DMS114 treated with DMSO at 0.1 percent for 48 hours (cell line): ENCODE results near the gene SSBP3.
"Not testable (repeated sequence)": the region's sequence is repeated elsewhere in the genome, so short reads cannot be mapped to it uniquely, and the experiment has no call there.

ENCODE experiments used
- DNase-seq: peaks from one replicate; lab custom pipeline; 2025; ENCODE audit not compliant: unreplicated experiment; lab: John Stamatoyannopoulos, UW

Gene SSBP3

DNA sequence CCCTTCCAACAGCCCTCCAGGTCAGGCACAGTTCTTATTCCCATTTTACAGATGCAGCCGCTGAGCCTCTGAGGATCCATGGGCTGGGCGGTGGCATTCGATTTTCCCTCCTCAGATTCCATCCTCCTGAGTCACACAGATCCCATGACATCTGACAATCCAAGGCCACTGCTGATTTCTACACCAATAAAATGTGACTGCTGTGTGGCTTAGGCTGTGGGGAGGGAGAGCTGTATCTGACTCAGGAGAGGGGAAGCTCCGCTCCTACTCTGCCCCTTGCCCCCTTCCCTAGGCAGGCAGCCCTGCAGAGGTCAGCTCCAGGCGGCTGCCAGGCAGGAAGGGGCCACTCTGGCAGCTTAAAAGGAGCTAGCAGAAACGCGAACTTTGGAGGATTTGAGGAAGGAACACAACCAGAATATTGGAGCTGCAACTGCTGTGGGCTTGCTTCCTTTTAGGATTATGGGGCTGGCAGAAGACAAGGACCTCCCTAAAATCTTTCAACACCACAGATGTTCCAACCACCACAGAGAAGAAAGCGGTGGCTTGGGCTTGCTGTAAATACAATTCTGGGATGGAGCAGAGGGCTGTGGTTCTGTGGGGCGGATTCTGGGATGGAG is 156.3 kb downstream of the SSBP3 start:
- DNase-seq, result no peak

DNA sequence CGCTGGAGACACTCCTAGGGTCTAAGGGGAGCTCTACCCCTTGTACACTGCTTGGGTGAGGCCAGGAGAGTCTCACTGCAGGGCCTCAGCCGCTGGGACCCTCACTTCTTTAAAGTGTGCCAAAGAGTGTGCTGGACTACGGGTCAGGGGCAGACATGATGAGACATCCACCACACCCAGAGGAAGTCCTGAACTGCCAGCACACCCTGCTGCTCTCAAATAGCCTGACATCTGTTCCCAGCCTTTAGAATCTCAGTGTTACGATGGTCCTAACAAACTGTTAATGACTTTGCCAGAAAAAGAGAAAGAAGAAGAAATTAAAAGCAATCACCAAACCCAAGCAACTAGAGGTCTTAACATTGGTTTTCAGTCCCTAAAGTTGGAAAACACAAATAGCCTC is 157.2 kb downstream of the SSBP3 start:
- no peak for DNase-seq

DNA sequence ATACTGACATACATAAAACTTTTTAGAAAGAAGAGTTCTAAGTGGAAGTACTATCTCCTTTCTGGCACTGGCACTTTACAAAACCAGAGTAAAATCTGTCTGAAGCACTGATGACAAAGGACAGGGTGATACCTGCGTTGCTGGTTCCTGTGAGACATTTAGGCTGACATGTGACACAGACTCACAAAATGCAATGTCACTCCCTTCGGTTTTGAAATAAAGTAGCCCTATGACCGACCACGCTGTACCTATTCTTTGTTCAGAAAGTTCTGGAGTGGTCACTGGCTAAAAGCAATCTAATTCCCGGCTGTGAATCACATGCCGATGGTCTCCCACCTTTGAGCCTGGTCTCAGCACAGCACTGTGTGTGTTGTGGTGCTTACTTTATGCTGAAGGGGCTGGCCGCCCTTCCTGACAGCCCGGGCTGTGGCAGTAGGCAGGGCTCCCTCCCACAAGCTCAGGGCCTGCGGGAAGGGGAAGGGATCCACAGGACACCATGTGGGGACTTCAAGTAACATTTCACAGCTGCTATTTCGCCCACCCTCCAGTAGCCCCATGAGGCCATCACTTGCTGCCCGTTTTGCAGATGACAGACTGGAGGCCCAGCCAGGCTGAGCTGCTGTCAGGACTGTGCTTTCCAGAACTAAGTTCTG is 158.2 kb downstream of the SSBP3 start:
- no peak for DNase-seq

DNA sequence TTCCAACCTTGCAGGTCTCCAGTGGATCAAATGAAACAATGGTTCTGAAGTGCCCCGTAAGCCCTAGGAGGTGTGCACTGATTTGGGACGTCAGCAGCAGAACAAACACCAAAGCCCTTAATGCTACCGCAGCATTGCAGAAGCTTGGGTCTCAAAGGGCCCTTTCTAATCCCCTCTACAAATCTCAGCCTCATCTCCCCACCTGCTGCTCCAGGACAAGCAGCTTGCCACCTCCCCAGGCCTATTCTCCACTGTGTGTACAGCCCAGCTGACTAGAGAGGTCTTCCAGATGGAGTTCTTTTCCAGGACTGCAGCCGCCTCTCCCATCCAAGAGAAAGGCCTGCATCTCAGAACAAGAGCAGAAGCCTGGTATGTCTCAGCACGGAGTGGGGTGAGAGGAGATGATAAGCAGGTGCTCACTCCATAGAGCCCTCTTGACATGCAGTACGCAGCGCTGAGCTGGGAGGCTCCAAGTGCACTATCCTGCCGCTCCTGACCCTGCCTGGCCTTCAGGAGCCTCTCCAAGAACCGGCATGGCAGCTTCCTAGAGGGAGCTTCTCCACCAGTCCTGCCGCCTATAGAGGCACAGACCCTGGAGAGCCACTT is 160.0 kb downstream of the SSBP3 start:
- no peak for DNase-seq

DNA sequence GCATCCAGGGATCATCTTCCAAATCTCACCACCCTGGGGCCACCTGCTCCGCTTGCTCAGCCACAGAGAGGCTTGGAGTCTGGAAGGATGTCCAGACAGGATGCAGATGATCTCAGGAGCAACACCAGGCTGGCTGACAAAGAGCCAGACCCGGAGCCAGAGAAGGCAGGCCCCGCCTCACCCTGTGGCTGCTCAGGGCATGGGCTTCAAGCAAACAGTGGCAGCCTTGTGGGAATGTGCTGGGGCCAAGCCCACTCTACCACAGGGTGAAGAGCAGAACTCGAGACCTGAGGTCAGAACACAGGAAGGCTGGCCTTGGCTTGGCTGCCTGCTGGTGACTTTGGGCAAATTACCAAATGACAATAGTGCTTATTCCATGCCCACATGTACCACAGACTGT is 160.7 kb downstream of the SSBP3 start:
- DNase-seq, result no peak

DNA sequence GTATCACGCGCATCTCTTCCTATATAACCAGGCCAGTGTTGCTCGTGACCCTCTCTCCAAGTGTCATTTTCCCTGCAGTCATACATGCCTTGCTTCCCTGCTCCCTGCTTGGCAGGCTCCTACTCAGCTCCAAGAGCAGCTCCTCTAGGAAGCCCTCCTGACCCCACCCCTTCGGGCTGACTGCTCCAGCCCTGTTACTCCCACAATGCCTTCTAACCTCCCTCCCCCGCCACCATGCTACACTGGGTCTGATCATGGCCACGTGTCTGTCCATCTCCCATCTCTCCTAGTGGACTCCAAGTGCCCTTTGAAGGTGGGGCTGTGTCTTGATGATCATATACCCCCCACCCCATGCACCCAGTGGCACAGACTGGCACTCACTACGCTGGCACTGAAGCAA is 161.5 kb downstream of the SSBP3 start:
- no peak for DNase-seq

DNA sequence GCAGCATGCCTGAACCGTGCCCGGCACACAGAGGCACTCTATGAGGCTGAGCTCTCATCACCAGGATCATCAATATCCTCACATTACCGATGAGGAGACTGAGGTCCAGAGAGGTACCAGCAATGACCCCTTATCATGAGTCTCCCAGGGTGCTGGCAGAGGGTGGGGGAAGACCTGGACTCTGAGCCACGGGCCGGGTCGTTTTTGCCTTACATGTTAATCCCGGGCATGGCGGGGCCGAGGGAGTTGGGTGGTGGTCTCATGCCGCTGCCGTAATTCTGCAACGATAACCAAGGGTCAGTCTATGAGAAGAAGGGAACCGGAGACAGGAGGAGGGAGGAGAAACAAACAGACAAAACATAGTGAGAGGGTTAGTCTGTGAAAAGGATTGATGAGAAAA is 163.2 kb downstream of the SSBP3 start:
- DNase-seq, result no peak

DNA sequence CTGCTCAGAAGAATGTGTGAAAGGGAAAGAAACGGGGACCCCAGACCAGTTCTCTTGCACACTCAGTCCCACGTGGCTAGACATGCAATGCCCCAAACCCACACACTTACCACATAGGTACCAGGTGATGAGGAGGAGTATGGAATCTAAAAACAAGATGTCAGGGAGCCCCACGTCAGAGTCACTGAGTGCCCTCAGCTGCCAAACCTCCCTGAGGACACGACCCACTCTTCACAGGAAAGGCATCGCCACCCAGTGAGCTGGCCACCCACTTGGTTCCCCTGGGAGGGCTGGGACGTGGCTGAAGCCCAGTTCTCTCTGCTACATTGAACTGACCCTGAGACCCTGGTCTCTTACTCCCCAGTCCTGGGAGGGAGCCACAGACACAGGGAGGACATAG is 164.8 kb downstream of the SSBP3 start:
- no peak for DNase-seq

DNA sequence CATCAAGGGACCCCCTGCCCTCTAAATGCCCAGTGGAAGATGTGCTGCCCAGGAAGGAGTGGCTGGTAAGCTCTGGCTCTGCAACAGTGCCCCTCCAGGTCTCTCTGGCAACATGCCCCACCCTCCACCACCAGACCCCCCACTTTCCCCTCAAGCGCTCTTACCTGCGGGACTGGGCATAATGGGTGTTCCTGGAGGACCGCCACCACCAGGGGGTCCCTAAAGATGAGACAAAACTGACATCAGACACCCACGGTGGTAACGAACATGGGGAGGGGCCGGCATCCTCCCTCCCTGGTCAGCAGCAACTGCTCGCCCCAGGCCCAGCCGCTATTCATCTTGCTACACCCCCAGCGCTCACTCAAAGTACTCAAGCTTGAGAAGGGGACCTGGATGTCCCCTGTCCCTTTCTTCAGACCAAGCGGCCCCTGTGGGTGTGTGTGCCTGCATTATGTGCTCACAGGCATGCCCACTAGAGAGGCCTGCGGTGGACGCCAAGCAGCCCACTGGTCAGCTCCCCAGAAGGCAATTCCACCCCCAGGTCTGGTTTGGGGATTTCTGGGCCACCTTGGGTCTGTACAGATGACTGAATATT is 165.4 kb downstream of the SSBP3 start:
- no peak for DNase-seq

DNA sequence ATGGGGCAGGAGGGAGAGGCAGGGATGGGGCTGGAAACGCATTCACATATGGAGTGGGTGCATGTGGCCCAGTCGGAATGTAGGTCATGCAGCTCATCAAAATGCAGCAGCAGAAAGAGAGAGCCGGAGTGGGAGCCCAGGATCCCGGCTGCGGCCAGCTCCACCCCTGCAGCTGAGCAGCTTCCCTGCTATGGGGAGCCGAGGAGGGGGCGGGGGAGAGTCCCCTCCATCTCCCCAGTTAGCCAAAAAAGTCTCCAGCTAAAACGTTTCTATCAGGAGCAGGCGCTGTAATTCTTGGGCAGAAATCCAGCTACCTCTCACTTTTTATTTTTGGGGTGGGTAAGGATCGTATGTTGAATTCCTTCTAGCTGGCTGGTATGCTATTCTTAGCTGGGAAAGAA is 166.6 kb downstream of the SSBP3 start:
- no peak for DNase-seq

DNA sequence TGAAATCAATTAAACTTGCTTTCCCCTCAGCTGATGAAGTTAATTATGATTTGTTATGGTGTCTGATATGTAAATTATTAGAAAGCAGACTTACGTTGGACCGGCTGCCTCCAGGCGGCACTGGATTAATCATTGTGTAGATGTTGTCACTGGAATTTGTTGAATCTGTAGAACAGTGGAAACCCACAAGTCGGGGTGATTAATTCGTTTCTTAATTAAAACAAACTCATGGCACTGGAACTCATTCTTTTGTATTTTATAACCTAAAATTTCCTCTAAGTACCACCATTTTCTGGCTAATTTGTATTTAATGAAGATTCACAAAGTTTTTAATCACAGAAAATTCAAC is 167.2 kb downstream of the SSBP3 start:
- no peak for DNase-seq

DNA sequence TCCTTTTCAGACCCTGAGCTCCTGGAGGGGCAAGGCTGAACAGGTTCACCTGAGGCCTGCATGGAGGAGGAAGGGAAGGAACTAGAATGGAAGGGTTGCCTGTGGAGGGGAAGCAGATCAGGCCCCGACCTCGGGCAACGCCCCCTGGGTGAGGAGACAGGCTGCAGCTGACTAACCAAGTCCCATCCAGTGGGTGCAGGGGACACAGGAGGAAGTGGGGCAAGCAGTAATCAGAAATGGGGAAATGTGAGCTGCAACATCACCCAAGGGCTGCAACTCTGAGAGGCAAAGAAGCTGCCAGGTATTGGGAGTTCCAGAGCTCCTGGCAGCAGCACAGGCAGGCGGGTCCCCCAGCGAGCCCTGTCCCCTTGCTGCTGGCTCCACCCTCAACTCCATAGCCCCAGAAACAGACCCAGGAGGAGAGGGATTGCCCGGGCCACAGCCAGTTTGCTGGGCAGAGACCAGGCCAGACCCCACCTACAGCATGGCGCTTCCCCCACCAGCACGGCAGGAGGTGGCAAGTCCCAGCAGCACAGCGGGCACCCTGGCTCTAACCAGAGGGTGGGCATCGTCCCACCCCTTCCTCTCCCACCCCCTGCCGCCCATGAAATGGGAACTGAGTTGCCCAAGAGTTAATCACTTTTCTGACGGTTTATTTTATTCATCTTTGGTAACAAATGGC is 167.7 kb downstream of the SSBP3 start:
- no peak for DNase-seq

DNA sequence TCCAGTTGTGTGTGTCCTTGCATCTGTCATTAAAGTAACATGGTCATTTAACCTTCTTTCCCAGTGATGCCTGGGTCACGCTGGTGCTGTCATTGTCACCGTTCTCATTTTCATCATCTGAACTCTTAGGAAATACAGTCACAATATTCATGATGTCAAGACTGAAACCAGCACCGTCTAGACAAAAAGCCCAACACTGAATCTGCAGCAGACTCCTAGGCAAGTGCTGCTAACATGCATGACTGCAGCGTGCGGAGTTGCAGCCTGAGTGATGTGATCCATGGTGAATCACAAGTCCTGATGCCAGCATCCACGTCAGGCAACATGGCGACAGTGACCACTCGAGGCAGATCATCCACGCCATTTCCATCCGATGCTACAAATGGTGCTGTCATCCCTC is 168.6 kb downstream of the SSBP3 start:
- DNase-seq, result no peak

DNA sequence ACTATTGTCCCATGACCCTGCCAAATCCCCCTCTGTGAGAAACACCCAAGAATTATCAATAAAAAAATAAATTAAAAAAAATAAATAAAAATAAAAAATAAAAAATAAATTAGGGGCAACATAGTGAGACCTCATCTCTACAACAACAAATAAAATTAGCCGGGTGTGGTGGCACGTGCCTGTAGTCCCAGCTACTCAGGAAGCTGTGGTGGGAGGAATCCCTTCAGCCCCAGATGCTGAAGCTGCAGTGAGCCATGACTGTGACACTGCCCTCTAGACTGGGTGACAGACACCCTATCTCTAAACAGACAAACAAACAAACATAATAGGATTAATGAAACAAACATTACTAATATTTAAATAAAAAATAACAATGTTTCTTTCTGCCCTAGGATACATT is 171.9 kb downstream of the SSBP3 start:
- no peak for DNase-seq

DNA sequence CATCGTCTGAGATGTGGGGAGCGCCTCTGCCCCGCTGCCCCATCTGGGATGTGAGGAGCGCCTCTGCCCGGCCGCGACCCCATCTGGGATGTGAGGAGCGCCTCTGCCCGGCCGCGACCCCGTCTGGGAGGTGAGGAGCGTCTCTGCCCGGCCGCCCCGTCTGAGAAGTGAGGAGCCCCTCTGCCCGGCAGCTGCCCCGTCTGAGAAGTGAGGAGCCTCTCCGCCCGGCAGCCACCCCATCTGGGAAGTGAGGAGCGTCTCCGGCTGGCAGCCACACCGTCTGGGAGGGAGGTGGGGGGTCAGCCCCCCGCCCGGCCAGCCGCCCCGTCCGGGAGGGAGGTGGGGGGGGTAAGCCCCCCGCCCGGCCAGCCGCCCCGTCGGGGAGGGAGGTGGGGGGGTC is 173.0 kb downstream of the SSBP3 start:
- not testable (repeated sequence) for DNase-seq

DNA sequence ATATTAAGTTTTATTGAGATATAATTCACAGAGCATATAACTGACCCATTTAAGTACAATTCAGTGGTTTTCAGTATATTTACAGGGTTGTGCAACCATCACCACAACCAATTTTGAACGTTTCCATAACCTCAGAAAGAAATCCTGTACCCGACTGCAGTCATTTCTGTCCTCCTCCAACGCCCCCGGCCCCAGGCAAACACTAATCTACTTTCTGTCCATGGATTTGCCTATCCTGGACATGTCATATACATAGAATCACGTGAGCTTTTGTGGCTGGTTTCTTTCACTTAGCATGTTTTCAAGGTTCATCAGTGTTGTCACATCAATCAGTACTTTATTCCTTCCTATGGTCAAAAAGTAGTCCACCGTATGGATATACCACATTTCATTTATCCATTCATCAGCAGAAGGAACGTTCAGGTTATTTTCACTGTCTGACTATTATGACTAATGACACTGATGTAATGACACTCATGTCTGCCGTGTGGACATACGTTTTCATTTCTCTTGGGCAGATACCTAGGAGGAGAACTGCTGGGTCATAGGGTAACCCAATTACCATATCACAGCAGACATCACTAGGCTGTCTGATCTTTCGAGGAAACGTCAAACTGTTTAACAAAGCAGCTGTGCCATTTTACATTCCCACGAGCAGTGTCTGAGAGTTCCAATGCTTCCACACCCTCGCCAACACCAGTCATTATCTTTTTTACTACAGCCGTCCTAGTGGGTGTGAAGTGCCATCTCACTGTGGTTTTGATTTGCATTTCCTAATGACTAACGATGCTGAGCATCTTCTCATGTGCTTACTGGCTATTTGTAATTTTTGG is 175.5 kb downstream of the SSBP3 start:
- DNase-seq, result no peak

DNA sequence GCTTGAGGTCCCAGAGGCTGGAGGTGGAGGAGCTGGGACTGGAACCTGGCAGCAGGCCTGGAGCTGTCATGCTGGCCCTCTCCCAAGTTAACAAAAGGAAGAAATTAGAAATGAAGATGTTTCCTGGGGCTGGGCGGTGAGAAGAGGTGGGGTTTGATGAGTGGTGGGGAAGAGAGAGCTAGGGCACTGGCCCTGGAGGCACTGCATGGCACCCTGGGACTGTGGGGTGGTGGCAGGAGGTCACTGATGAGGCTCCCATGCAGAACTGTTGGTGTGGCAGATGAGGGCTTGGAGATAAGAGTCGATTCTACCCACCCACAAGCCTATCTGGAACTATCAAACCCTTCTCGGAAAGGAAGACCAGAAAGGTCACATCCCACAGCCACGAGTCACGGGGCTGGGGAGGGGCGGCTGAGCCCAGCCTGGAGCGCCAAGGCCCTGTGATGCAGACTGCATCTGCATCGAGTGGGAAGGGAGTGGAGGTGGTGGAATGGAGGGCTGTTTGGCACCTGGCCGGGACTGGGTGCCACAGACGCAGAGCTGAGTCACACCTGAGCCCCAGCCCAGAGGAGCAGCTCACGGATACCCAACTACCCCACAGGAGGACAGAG is 176.8 kb downstream of the SSBP3 start:
- no peak for DNase-seq

DNA sequence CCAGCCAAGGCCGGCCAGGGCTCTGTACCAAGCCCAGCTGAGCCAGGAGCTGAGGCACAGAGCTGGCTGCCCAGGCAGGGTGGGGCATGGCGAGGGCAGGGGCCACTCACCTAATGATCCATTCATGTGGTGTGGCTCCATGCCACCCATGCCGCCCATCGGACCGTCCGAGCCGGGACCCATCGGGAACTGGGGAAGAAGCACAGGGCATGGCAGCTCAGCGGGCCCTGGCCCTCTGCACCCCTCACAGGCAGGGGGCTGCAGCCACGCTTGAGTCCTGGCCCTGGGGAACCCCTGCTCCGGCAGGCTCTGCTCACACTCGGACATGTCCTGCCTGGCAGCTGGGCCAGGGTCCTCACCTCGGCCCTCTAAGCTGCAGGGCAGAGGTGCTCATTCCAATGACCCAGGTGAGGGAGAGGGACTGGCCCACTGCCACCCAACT is 177.5 kb downstream of the SSBP3 start:
- DNase-seq, result no peak

DNA sequence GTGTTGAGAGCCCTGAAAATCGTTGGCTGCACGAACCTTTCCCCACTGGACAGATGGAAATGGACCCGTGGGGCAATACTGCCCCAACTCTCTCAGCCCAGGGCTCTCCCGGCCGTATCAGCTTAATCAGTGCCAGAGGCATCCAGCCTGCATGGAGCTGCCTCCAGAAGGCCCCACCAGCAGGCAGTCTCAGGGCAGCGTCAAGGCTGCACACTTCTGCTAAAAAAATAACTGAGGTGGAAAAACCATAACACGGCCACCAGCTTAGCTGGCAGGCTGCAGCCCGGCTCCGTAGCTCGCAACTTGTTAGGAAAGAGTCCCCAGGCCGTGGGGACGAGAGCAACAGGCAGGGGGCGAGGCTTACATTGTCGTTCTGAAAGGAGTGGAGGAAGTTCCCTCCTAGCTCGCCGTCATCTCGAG is 178.3 kb downstream of the SSBP3 start:
- no peak for DNase-seq

DNA sequence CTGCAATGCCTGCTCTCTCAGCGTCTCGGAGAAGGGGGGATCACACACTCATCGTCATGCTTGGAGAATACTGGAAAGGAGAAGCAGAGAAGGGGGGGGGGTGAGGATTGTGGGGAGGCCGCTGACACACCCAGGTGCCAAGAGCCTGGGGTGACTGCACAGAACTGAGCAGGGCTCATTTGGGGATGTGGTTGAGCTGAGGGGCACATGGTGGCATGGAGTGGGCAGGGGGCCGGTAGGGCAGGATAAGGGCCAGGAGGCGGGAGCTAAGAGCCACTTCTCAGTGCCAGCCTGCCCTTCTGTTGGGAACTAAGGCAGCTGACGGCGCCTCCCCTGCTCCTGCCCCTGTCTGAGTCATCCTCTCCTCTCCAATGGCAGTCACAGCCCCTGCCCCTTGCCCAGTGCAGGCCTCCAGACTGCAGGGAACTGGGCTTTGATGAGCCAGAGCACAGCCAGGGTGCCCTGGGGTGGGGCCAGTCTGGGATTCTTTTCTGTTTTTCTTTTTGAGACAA is 179.0 kb downstream of the SSBP3 start:
- no peak for DNase-seq
